Measurements from ENCODE around the gene NFATC4.
A peak's percentile ranks its signal among the peaks of the same experiment; 100 is the strongest.

Gene NFATC4

DNA sequence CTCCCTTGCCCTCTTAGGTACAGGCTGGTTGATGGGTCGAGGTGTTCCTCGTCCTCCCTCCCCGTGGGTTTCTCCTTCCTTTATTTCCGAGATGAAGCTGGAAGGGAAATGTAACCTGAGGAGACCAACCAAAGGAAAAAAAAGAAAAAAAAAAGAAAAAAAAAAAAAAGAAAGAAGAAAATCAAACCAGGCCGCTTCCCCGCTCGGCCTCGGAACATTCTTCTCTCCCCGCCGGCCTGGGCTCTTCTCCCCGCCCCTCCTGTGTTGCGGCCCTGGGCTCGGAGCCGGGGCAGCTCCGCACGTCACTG is 1.6 kb upstream of the NFATC4 start:
- DNase-seq (ENCODE audit: low read depth), result no peak
- TF ChIP-seq, protein P1, sequence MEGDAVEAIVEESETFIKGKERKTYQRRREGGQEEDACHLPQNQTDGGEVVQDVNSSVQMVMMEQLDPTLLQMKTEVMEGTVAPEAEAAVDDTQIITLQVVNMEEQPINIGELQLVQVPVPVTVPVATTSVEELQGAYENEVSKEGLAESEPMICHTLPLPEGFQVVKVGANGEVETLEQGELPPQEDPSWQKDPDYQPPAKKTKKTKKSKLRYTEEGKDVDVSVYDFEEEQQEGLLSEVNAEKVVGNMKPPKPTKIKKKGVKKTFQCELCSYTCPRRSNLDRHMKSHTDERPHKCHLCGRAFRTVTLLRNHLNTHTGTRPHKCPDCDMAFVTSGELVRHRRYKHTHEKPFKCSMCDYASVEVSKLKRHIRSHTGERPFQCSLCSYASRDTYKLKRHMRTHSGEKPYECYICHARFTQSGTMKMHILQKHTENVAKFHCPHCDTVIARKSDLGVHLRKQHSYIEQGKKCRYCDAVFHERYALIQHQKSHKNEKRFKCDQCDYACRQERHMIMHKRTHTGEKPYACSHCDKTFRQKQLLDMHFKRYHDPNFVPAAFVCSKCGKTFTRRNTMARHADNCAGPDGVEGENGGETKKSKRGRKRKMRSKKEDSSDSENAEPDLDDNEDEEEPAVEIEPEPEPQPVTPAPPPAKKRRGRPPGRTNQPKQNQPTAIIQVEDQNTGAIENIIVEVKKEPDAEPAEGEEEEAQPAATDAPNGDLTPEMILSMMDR (IDR thresholded peaks at IDR 0.05; ENCODE audit: control insufficient read depth, extremely low read depth, insufficient read depth), result no peak
- H3K4me3 ChIP-seq (ENCODE audit: low read depth, low read length), result peak overlapping the region; percentile 44

DNA sequence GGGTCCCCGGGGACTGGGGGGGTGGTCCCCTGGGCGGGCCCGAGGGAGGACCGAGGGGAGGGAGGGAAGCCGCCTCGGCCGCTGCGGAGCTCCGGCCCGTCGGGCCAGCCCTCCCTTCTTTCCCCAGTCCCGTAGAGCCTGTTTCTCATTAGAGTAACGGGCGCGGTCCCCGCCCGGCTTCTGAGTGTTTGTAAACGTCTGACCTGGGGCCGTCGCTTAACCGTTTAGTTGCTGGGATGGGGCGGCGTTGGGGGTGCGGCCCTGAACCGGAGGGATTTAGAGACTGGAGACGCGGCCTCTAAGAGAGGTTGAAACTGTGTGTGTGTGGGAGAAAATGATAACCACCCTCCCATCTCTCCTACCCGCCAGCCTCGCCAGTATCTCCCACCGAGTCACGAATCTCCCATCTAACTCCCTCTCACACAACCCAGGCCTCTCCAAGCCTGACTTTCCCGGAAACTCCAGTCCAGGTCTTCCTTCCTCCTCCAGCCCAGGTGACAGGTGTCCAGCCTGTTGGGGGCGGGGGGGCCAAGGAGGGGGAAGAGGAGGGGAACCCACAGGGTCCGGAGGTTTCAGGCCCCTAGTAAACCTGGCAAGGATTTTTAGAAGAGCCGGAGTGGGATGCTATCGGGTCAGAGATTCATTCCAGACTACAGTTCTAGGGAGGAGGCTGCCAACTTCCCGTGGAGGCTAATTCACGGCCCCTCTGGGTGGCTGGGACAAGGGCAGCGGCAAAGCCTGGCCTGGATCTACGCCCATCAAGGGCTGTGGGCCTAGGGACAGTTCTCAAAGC is 1.1 kb upstream of the NFATC4 start:
- peak; percentile 92 for DNase-seq (ENCODE audit: low read depth)
- TF ChIP-seq, protein P1 (IDR thresholded peaks at IDR 0.05; ENCODE audit: control insufficient read depth, extremely low read depth, insufficient read depth), result no peak
- H3K4me3 ChIP-seq (ENCODE audit: low read depth, low read length), result peak overlapping the region; percentile 44

DNA sequence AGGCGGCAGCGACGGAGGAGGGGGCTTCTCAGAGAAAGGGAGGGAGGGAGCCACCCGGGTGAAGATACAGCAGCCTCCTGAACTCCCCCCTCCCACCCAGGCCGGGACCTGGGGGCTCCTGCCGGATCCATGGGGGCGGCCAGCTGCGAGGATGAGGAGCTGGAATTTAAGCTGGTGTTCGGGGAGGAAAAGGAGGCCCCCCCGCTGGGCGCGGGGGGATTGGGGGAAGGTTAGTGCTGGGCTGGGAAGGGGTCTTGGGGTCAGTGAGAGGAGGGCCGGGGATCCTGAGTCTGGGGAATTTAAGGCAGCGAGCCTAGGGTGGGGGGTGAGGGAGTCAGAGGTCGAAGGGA is 203 bp downstream of the NFATC4 start:
- H3K4me3 ChIP-seq (ENCODE audit: low read depth, low read length), result no peak overlapping the region
- DNase-seq (ENCODE audit: low read depth), result no peak
- TF ChIP-seq, protein P1 (IDR thresholded peaks at IDR 0.05; ENCODE audit: control insufficient read depth, extremely low read depth, insufficient read depth), result no peak

DNA sequence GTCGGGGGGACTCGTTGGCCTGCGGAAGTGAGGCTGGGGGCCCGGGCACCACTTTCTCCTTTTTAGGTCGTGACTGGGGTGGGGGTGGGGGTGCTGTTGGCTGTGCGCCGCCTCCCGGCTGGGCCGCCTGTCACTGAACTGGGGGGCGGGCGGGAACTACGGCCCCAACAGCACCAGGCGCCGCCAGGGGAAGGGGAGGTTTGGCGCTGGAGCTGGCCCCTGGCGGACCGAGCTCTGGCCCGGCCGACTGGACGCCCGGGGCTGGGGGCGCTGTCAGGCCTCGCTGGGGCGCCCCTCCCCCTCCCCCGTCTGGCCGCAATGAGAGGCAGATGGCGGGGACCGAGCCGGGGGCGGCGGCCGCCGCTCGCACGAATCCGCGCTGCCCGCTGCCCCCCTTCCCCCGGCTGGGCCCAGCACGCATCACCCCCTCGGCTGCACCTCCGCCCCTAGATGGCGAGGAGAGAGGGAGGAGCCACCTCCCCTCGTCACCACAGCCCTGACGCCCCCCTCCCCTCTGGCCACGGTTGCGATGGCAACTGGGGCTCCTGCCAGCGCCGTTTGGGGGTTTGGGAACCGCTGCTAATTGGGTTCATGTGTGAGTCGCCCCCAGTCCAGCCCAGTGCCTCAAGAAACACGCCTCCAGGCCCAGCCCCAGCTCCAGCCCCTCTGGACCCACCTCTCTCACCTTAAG is 723 bp downstream of the NFATC4 start:
- H3K4me3 ChIP-seq (ENCODE audit: low read depth, low read length), result no peak overlapping the region
- TF ChIP-seq, protein P1 (IDR thresholded peaks at IDR 0.05; ENCODE audit: control insufficient read depth, extremely low read depth, insufficient read depth), result no peak
- no peak for DNase-seq (ENCODE audit: low read depth)

DNA sequence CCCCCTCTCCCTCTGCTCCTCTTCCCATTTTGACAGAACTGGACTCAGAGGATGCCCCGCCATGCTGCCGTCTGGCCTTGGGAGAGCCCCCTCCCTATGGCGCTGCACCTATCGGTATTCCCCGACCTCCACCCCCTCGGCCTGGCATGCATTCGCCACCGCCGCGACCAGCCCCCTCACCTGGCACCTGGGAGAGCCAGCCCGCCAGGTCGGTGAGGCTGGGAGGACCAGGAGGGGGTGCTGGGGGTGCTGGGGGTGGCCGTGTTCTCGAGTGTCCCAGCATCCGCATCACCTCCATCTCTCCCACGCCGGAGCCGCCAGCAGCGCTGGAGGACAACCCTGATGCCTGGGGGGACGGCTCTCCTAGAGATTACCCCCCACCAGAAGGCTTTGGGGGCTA is 1.5 kb downstream of the NFATC4 start:
- H3K4me3 ChIP-seq (ENCODE audit: low read depth, low read length), result no peak overlapping the region
- DNase-seq (ENCODE audit: low read depth), result no peak
- TF ChIP-seq, protein P1 (IDR thresholded peaks at IDR 0.05; ENCODE audit: control insufficient read depth, extremely low read depth, insufficient read depth), result no peak

DNA sequence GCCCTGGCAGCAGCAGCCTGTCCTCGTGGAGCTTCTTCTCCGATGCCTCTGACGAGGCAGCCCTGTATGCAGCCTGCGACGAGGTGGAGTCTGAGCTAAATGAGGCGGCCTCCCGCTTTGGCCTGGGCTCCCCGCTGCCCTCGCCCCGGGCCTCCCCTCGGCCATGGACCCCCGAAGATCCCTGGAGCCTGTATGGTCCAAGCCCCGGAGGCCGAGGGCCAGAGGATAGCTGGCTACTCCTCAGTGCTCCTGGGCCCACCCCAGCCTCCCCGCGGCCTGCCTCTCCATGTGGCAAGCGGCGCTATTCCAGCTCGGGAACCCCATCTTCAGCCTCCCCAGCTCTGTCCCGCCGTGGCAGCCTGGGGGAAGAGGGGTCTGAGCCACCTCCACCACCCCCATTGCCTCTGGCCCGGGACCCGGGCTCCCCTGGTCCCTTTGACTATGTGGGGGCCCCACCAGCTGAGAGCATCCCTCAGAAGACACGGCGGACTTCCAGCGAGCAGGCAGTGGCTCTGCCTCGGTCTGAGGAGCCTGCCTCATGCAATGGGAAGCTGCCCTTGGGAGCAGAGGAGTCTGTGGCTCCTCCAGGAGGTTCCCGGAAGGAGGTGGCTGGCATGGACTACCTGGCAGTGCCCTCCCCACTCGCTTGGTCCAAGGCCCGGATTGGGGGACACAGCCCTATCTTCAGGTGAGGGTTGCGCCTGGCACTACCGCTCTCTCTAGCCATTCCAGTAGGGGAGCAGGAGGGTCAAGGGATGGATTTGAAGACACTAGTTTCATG is 2.1 kb downstream of the NFATC4 start:
- TF ChIP-seq, protein P1 (IDR thresholded peaks at IDR 0.05; ENCODE audit: control insufficient read depth, extremely low read depth, insufficient read depth), result no peak
- DNase-seq (ENCODE audit: low read depth), result no peak
- no peak overlapping the region for H3K4me3 ChIP-seq (ENCODE audit: low read depth, low read length)

Data from LNCaP clone FGC (cell line).